Stromal cell of bone marrow (primary cell): ENCODE measurements around the gene CYSRT1.
A peak's percentile ranks its signal among the peaks of the same experiment; 100 is the strongest.

Experiments
- DNase-seq: peaks from one replicate; pipeline ENCODE4 v3.0.0-alpha.2; 2012; ENCODE audit warnings: low read depth

CYSRT1 gene

DNA sequence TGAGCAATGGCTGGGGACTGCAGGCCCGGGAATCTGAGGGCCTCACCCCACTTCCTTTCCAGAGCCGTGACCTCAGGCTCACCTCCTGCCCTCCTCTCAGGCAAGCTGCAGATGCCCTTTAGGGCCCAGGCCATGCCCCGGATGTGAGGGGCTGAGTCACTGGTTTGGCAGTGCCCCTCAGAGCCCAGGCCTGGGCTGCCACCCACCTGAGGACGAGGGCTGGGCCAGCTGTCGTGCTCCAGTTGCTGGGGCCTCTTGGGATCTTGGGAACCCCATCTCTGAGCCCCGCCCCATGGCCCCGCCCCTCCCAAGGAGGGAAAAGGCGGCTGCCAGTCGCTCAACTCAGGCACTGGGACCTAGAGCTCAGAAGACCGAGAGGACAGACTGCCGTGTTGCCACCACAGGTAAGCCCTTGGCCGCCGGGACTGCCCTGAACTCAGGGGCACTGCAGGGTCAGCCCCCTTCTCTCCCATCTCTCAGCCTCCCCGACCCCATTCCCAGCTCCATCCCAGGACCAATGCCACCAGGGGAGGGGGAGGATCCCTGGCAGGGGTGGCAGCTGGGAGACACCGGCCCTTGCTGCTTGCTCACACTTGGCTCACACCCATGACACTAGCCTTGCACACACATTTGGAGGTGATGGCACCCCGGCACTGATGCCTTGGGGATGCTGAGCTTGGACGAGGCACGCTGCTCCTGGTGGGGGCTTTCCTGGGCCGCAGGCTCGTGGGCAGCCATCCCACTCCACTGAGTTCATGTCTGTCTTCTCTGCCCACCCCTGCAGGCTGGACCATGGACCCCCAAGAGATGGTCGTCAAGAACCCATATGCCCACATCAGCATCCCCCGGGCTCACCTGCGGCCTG lies at the start of gene CYSRT1:
Gene CYSRT1, plus strand, starts transcription at position 345 of the 865 bp plus-strand sequence. Its CDS starts 448 bp downstream, at position 793.
- DNase-seq = no peak

GRCh38 chr9:137175345-137175961 lies 49.5 kb upstream of the CYSRT1 start:
- DNase-seq = no peak

DNA sequence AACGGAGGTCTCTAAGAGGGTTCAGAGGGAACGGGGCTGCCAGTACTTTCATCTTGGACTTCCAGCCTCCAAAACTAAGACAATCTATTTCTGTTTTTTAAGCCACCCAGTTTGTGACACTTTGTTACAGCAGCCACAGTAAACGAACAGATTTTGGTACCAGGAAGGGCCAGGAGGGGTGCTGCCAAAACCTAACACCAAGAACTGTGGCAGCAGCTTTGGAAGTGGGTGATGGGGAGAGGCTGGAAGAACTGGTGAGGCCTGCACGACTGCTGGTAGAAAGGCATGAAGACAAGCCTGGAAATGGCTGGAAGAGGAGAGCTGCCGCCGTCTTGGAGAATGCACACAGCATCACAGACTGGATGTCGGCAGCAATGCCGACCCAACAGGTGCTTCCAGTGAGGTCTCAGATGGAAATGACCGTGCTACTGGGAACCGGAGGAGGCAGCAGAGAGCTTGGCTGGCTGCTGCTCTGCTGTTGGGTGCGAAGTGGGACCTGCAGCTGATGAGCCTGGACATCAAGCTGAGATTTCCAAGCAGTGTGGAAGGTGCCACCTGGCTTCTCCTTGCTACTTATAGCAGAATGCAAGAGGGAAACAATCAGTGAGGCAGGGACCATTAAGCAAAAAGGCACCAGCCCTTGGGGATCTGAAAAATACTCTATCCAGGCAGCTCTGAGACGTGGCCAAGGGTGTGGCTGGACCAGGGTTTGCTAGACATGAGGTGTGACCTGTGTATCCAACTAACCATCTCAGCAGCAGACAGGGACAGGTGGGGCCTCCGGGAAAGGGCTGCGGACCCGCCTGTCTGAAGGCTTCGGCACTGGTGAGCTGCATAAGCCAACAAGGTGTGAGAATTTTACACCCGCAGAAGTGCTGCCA lies 48.4 kb upstream of the CYSRT1 start:
- no peak for DNase-seq

DNA sequence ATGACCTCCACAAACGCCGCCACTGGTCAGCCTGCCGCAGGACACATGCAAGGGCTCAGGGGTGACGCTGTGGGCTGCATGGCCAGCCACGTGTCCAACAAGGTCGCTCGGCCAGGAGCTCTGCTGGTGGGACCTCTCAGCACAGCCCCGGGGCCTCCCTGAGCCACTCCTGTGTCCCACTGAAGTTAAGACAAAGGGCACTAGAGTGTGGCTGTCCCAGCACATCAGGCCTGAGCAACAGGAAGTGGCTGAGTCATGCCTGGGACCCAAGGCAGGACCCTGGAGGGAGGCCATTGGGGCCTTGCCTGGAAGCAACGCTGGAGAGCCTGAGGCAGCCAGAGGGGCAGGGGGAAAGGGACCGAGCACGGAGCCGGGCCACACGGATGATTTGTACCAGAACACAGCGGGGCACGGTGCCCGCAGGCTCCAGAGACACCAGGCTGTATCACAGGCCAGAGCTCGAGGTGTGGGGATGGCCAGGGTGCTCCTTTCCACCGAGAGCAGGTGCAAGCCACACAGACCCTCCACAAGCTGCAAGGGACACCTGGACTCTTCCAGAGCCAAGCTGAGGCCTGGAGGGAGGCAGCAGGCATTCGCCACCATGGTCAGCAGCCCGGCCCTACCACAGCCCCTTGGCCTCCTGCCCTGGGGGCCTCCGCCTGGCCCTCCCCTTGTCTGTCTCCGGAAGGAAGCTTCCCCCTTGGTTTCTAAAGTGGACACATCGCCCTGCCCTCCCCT lies 46.6 kb upstream of the CYSRT1 start:
- no peak for DNase-seq

- no peak for DNase-seq
Measured at GRCh38 chr9:137178939-137179630, 45.9 kb upstream of the CYSRT1 start.

- DNase-seq = no peak
Measured at GRCh38 chr9:137179761-137180160, 45.2 kb upstream of the CYSRT1 start.

DNA sequence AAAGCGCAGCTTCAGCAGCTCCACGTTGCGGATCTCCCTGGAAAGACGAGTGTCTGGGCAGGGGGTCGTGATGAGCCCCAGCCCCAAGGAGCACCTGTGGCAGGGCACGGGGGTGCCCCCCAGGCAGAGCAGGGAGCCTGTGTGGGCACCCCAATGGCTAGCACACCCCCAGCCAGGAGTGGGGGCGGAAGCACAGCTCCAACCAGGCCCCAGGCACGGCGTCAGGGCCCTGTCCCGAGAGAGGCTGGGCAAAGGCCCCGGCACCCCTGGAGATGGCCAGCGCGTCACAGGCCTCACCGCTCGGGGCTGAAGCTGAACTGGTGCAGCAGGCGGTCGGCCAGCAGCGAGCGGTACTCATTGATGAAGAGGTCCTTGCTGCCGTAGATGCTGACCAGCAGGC lies 44.5 kb upstream of the CYSRT1 start:
- DNase-seq = no peak

DNA sequence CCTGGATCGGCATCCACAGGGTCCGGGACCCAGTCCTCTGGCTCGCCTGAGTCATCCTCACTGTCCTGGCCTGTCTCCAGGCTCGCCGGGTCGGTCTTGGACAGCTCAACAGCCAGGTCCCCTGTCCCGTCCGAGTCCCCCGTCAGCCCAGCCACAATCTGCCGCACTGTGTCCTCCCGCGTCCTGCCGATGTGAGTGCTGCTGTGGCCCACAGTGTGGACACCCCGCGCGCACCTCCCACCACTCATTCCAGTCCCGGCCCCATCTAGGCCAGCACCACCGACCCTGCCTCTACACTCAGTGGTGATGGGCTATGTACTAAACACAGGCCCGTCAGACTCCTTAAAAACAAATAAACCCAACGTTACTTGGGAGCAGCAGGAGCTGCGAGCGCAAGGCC lies 43.3 kb upstream of the CYSRT1 start:
- no peak for DNase-seq

DNA sequence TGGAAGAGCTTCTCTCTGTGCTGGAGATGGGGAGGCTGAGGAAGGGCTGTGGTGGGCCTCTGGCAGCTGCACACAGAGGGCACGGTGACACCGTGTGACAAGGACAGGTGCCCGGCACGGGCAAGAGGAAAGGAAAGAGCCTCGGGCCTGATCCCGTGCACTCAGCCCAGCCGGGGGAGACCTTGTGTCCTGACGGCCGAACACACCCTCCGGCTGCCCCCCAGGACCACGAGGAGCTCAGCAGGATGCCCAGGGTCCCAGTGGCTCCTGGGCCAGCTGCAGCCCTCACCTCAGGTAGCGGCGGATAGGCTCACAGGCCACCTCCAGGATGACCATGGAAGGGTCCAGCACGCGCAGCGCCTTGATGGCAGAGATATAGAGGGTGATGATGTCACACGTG lies 42.1 kb upstream of the CYSRT1 start:
- DNase-seq = no peak

DNA sequence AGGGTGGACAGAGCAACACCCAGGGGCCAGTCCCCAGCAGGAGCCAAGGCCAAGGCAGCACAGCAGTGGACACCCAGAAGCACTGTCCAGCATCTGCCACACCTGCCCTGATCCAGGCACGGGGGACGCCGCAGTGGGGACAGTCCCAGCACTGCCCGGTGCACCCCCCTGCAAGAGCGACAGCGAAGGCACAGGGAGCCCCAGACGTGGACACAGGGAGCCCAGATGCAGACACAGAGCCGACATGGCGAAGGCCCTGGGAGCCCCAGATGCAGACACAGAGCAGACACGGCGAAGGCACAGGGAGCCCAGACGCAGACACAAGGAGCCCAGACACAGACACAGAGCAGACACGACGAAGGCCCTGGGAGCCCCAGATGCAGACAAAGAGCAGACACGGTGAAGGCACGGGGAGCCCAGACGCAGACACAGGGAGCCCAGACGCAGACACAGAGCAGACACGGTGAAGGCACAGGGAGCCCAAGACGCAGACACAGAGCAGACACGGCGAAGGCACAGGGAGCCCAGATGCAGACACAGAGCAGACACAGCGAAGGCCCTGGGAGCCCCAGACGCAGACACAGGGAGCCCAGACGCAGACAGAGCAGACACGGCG lies 40.9 kb upstream of the CYSRT1 start:
- DNase-seq = no peak

DNA sequence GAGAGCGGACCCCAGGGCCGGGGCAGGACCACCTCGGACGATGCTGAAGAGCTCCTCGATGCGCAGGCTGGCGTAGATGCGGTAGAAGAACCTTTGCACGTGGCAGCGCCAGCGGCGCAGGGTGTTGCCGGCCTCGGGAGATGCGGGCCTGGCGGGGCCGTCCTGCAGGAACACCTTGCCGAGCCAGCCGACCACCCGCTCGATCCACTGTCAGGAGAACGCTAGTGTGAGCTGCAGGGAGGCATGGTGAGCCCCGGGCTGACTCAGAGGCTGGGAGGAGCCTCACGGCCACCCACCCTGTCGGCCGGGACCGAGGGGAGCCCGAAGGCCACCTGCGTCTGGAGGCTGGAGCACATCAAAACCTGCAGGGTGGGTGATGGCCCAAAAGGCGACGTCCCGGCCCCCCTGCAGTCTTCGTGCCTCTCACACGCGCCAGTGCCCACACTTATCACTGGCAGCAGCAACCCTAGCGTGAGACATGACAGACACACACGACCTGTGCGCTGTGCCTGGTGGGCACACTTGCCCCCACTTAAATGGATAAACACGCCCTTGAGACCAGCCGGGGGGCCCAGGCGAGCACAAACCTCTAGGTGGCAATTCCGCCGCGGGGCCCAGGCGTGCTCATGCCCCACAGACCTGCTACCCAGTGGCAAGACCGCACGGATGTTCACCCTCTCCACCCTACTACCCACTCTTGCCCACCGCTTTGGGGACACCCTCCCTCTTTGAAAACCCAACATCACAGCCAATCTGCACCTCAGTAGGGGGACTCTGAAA lies 39.9 kb upstream of the CYSRT1 start:
- no peak for DNase-seq

DNA sequence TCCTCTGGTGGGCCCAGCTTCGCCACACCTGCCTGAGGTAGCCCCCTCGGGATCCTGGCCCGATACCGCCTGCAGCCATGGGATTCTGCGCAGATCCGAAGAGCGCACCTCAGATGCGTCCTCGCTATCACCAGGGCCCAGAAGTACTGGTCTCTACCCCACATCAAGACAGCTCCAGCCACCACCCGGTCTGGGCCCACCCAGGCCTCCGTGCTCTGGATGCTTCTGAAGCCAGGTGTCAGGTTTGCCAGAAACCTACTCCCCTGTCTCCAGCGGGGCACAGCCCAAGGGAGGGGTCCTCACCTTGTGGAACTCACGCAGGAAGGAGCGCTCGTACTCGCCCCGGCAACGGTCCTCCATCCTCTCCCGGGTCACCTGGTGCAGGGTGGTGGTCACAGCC lies 39.1 kb upstream of the CYSRT1 start:
- DNase-seq = no peak

DNA sequence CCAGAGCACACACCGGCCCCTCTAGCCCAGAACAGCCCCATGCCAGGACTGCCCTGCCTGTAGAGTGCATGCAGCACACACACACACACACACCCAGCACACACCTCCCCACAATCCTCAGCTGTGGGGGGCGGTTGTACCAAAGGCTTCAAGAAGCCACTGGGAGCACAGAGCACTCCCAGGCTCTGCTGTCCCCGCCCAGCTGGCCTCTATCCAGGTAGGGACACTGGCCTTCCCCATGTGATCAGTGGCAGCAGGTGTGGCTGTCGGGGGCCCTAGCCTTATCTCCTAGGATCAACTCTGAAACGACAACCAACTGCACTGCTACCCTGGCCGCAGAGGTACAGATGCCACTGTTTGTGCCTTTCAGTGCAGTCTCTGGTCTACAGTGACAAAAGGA lies 38.6 kb upstream of the CYSRT1 start:
- no peak for DNase-seq

- no peak for DNase-seq
Measured at GRCh38 chr9:137187386-137187785, 37.6 kb upstream of the CYSRT1 start.

GRCh38 chr9:137188086-137188489 lies 36.9 kb upstream of the CYSRT1 start:
- no peak for DNase-seq

- peak; percentile 83 for DNase-seq
Measured at GRCh38 chr9:137188490-137189296, 36.3 kb upstream of the CYSRT1 start, which contains the start of the genes ANAPC2 and SSNA1. TSS of gene ANAPC2 (minus strand) at chr9:137188560. CDS start at chr9:137188532, 28 bp downstream. TSS of gene SSNA1 (plus strand) at chr9:137188676. CDS start at chr9:137188727, 51 bp downstream.

GRCh38 chr9:137189297-137190295 lies 35.4 kb upstream of the CYSRT1 start:
- DNase-seq = no peak
